Adrenal gland (tissue), 5 donors: ENCODE results near the gene ZCCHC10.

ENCODE experiments used
- POLR2A ChIP-seq, 2 donors: fragments of 450-650 bp; IDR thresholded peaks; one replicate each; pipeline ENCODE4 v1.6.1; 2017; ENCODE audit warnings: antibody characterized with exemption in 2 of 2, mild to moderate bottlenecking in 2 of 2, moderate library complexity in 1 of 2
- TF ChIP-seq, protein P1 (sequence below), 6 experiments: fragments of 450-650 bp in 4 of 6; fragments of 200-600 bp in 2 of 6; sonication (generic) in 1 of 6; IDR thresholded peaks; 1 replicate in 5 of 6; 2 replicates in 1 of 6; pipeline versions ENCODE4 v1.5.1 to v1.8.0; 2016 to 2021; ENCODE audit warnings: antibody characterized with exemption in 6 of 6, mild to moderate bottlenecking in 2 of 6, moderate library complexity in 1 of 6
- donor health status: DM: no; HTN: no; CAD: no.

DNA sequence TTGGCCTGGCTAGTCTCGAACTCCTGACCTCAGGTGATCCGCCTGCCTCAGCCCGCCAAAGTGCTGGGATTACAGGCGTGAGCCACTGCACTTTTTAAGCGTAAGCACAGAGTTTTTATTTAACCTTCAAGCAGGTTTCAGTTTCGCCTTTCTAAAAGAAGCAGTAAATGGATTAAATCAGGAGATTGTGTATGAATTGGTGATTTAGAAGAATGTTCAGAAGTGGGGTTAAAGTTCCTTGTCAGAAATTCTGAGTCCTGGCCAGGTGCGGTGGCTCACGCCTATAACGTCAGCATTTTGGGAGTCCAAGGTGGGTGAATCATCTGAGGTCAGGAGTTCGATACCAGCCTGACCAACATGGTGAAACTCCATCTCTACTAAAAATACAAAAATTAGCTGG is 37.6 kb upstream of the ZCCHC10 start:
- TF ChIP-seq, protein P1, sequence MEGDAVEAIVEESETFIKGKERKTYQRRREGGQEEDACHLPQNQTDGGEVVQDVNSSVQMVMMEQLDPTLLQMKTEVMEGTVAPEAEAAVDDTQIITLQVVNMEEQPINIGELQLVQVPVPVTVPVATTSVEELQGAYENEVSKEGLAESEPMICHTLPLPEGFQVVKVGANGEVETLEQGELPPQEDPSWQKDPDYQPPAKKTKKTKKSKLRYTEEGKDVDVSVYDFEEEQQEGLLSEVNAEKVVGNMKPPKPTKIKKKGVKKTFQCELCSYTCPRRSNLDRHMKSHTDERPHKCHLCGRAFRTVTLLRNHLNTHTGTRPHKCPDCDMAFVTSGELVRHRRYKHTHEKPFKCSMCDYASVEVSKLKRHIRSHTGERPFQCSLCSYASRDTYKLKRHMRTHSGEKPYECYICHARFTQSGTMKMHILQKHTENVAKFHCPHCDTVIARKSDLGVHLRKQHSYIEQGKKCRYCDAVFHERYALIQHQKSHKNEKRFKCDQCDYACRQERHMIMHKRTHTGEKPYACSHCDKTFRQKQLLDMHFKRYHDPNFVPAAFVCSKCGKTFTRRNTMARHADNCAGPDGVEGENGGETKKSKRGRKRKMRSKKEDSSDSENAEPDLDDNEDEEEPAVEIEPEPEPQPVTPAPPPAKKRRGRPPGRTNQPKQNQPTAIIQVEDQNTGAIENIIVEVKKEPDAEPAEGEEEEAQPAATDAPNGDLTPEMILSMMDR (IDR thresholded peaks at IDR 0.05), result no peak
- TF ChIP-seq POLR2A (IDR thresholded peaks at IDR 0.05), result no peak
